ENCODE results near the gene ZNF146.

Gene ZNF146

DNA sequence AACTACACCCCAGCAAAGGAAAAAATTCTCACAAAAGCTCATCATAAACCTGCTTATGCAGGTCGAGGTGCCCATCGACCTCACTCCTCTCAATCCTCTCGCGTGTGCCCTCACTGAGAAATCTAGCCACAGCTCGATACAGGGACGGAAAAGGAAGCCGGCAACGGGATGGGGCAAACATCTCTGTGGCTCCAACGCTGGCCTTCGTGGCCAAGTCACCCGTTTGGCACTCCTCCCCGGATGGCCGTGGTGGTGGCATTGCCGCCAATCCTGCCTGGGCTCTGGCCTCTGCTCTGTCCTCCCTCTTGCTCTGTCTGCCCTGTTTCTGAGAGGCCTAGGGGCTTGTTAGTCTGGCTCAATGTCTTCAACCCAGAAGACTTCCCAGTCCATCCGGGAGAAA lies 41.2 kb downstream of the ZNF146 start:
- Histone ChIP-seq H3K36me3 (ENCODE audit: low read depth) (no peaks in the 10 kb centered on the region), H3K27ac (ENCODE audit: poor library complexity, severe bottlenecking) (no peak overlapping the region), H3K9me3 (ENCODE audit: severe bottlenecking) (no peaks in the 10 kb centered on the region), H3K4me1 (ENCODE audit: insufficient read depth, poor library complexity, severe bottlenecking) (no peaks in the 10 kb centered on the region), H3K27me3 (ENCODE audit: insufficient read depth, poor library complexity, severe bottlenecking) (no peaks in the 10 kb centered on the region), H3K4me3 (ENCODE audit: severe bottlenecking) (no peak overlapping the region)
- DNase-seq (ENCODE audit: low spot score): no peak
- no peak for ATAC-seq (ENCODE audit: low read depth)
- no peak for TF ChIP-seq CTCF (IDR thresholded peaks at IDR 0.05; ENCODE audit: poor library complexity, severe bottlenecking)

GRCh38 chr19:36256853-36257519 lies 42.1 kb downstream of the ZNF146 start:
- DNase-seq (ENCODE audit: low spot score) (no peak), ATAC-seq (ENCODE audit: low read depth) (no peak)
- Histone ChIP-seq H3K4me1 (ENCODE audit: insufficient read depth, poor library complexity, severe bottlenecking) (no peaks in the 10 kb centered on the region), H3K27ac (ENCODE audit: poor library complexity, severe bottlenecking) (no peak overlapping the region), H3K9me3 (ENCODE audit: severe bottlenecking) (no peaks in the 10 kb centered on the region), H3K27me3 (ENCODE audit: insufficient read depth, poor library complexity, severe bottlenecking) (no peaks in the 10 kb centered on the region), H3K36me3 (ENCODE audit: low read depth) (no peaks in the 10 kb centered on the region), H3K4me3 (ENCODE audit: severe bottlenecking) (peak overlapping the region; percentile 23)
- TF ChIP-seq CTCF (IDR thresholded peaks at IDR 0.05; ENCODE audit: poor library complexity, severe bottlenecking): no peak

GRCh38 chr19:36257520-36257876 lies 42.6 kb downstream of the ZNF146 start:
- no peak overlapping the region for H3K27ac ChIP-seq (ENCODE audit: poor library complexity, severe bottlenecking)
- H3K27me3 ChIP-seq (ENCODE audit: insufficient read depth, poor library complexity, severe bottlenecking): no peaks in the 10 kb centered on the region
- H3K9me3 ChIP-seq (ENCODE audit: severe bottlenecking): no peaks in the 10 kb centered on the region
- peak overlapping the region; percentile 23 for H3K4me3 ChIP-seq (ENCODE audit: severe bottlenecking)
- DNase-seq (ENCODE audit: low spot score) (no peak), ATAC-seq (ENCODE audit: low read depth) (peak; percentile 31; the same call in 1 of the 3 replicates)
- no peaks in the 10 kb centered on the region for H3K36me3 ChIP-seq (ENCODE audit: low read depth)
- no peak for TF ChIP-seq CTCF (IDR thresholded peaks at IDR 0.05; ENCODE audit: poor library complexity, severe bottlenecking)
- H3K4me1 ChIP-seq (ENCODE audit: insufficient read depth, poor library complexity, severe bottlenecking): no peaks in the 10 kb centered on the region

DNA sequence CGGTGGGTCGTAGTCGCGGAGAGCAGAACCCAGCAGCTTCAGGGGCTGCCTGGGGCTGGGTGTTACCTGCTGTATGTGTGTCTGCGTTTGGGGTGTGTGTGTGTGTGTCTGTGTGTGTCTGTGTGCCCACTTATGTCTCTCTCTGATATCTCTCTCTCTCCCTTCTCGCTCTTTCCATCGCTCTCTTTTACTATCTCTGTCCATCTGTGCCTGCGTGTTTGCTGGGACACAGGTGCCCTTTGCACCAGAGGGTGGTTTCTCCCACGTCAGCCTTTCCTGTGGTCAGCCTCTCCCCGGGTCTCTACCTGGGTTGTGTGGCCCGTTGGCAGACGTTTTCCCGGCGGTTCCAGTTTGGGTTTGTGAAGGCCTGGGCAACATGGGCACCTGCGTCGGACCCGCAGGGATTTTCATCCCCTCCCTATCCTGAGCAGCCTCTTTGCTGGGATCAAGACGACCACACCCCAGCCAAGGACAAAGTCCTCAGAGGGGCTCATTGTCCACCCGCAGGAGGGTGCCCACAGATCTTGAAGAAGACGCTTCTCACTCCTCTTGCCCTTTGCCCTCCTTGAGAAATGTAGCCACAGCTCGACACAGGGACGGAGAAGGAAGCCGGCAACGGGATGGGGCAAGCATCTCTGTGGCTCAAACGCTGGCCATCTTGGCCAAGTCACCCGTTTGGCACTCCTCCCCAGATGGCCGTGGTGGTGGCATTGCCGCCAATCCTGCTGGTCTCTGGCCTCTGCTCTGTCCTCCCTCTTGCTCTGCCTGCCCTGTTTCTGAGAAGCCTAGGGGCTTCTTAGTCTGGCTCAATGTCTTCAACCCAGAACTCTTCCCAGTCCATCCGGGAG lies 43.3 kb downstream of the ZNF146 start:
- H3K9me3 ChIP-seq (ENCODE audit: severe bottlenecking): no peaks in the 10 kb centered on the region
- H3K4me3 ChIP-seq (ENCODE audit: severe bottlenecking): no peak overlapping the region
- no peaks in the 10 kb centered on the region for H3K4me1 ChIP-seq (ENCODE audit: insufficient read depth, poor library complexity, severe bottlenecking)
- no peaks in the 10 kb centered on the region for H3K36me3 ChIP-seq (ENCODE audit: low read depth)
- ATAC-seq (ENCODE audit: low read depth) (no peak), DNase-seq (ENCODE audit: low spot score) (no peak)
- H3K27ac ChIP-seq (ENCODE audit: poor library complexity, severe bottlenecking): no peak overlapping the region
- no peaks in the 10 kb centered on the region for H3K27me3 ChIP-seq (ENCODE audit: insufficient read depth, poor library complexity, severe bottlenecking)
- no peak for TF ChIP-seq CTCF (IDR thresholded peaks at IDR 0.05; ENCODE audit: poor library complexity, severe bottlenecking)

DNA sequence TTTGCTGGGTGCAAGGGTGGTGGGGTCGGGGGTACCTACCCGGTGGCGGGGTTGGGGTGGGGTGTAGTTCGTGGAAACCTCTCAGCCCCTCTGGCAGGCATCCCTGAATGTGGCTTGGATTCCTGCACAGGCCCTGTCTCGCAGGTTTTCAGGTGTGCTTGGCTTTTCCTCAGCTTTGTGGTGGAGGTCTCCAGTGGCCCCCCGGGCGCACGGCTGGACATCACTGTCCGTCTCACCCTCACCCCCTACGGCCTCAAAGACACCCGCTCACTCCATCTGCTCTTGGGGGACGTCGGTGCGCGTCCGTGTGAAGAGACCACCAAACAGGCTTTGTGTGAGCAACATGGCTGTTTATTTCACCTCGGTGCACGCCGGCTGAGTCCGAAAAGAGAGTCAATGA lies 44.3 kb downstream of the ZNF146 start:
- Histone ChIP-seq H3K4me1 (ENCODE audit: insufficient read depth, poor library complexity, severe bottlenecking) (no peaks in the 10 kb centered on the region), H3K36me3 (ENCODE audit: low read depth) (no peaks in the 10 kb centered on the region), H3K9me3 (ENCODE audit: severe bottlenecking) (no peaks in the 10 kb centered on the region), H3K27me3 (ENCODE audit: insufficient read depth, poor library complexity, severe bottlenecking) (no peaks in the 10 kb centered on the region), H3K27ac (ENCODE audit: poor library complexity, severe bottlenecking) (no peak overlapping the region), H3K4me3 (ENCODE audit: severe bottlenecking) (no peak overlapping the region)
- ATAC-seq (ENCODE audit: low read depth) (no peak), DNase-seq (ENCODE audit: low spot score) (no peak)
- no peak for TF ChIP-seq CTCF (IDR thresholded peaks at IDR 0.05; ENCODE audit: poor library complexity, severe bottlenecking)

Data from RWPE2 (cell line).